MCF 10A (cell line): ENCODE results near the gene NET1. TPM values are rescaled to one million over a fixed set of nuclear protein-coding genes. Genes with fewer than 3 reads are reported as not detected.

Experiments
- BruUV-seq: library from RNA; stranded (reverse); fragments of 400-500 nt; replicated peaks from 2 replicates; lab custom pipeline; 2021; lab: Mats Ljungman, UMichigan
- CTCF ChIA-PET: fragments of 300-600 bp; sonication (Branson Sonifier 250); formaldehyde crosslinking; extraction: SDS; loops from one replicate; lab custom pipeline; 2021; ENCODE audit warnings: antibody characterized with exemption, inconsistent platforms; lab: Yijun Ruan, JAX
- POLR2A ChIA-PET: fragments of 300-600, 350-650 bp; sonication (Branson Sonifier 250); formaldehyde crosslinking; extraction: SDS; loops from one replicate; lab custom pipeline; 2020; ENCODE audit warnings: antibody characterized with exemption, inconsistent platforms; lab: Yijun Ruan, JAX
- DNase-seq: peaks from one replicate; pipeline ENCODE4 v3.0.0-alpha.2; 2018; ENCODE audit not compliant: unreplicated experiment
- H3K27ac Mint-ChIP-seq: one replicate; pipeline ENCODE4 v1.8.0; 2022; ENCODE audit warnings: mild to moderate bottlenecking, low read depth, mixed read lengths; ENCODE audit not compliant: unreplicated experiment
- H3K27me3 Mint-ChIP-seq: one replicate; pipeline ENCODE4 v1.8.0; 2022; ENCODE audit warnings: mixed read lengths; ENCODE audit not compliant: insufficient read depth, unreplicated experiment
- H3K36me3 Mint-ChIP-seq: one replicate; pipeline ENCODE4 v1.8.0; 2022; ENCODE audit warnings: mild to moderate bottlenecking, moderate library complexity, mixed read lengths; ENCODE audit not compliant: insufficient read depth, unreplicated experiment
- H3K4me1 Mint-ChIP-seq: one replicate; pipeline ENCODE4 v1.8.0; 2022; ENCODE audit warnings: mixed read lengths; ENCODE audit not compliant: insufficient read depth, unreplicated experiment
- H3K4me3 Mint-ChIP-seq: one replicate; pipeline ENCODE4 v1.8.0; 2022; ENCODE audit warnings: mild to moderate bottlenecking, moderate library complexity, mixed read lengths; ENCODE audit not compliant: unreplicated experiment
- H3K9me3 Mint-ChIP-seq: one replicate; pipeline ENCODE4 v1.8.0; 2022; ENCODE audit warnings: mixed read lengths; ENCODE audit not compliant: unreplicated experiment
- intact Hi-C: fragments of 100-400 bp; cut with micrococcal nuclease; formaldehyde crosslinking; loops from 2 replicates; pipeline ENCODE4 v1.14.1; 2022
- total RNA-seq: library from RNA; stranded (reverse); gene quantifications from 2 replicates; pipeline ENCODE4 v1.2.3, GENCODE V29; 2022
- TF ChIP-seq, protein P1 (sequence below): fragments of 200-600 bp; IDR thresholded peaks from one replicate; pipeline ENCODE4 v1.8.0; 2022; ENCODE audit warnings: antibody characterized with exemption, mild to moderate bottlenecking; ENCODE audit not compliant: unreplicated experiment

Gene NET1
- total RNA-seq, 1 experiment from 2014 or later, result 40.3 TPM

- H3K27ac Mint-ChIP-seq, result no peak overlapping the region
- H3K27me3 Mint-ChIP-seq, result no peaks in the 10 kb centered on the region
- H3K36me3 Mint-ChIP-seq, result no peaks in the 10 kb centered on the region
- no TSS peak for BruUV-seq
- H3K4me3 Mint-ChIP-seq, result no peak overlapping the region
- TF ChIP-seq, protein P1, sequence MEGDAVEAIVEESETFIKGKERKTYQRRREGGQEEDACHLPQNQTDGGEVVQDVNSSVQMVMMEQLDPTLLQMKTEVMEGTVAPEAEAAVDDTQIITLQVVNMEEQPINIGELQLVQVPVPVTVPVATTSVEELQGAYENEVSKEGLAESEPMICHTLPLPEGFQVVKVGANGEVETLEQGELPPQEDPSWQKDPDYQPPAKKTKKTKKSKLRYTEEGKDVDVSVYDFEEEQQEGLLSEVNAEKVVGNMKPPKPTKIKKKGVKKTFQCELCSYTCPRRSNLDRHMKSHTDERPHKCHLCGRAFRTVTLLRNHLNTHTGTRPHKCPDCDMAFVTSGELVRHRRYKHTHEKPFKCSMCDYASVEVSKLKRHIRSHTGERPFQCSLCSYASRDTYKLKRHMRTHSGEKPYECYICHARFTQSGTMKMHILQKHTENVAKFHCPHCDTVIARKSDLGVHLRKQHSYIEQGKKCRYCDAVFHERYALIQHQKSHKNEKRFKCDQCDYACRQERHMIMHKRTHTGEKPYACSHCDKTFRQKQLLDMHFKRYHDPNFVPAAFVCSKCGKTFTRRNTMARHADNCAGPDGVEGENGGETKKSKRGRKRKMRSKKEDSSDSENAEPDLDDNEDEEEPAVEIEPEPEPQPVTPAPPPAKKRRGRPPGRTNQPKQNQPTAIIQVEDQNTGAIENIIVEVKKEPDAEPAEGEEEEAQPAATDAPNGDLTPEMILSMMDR, result no peak
- POLR2A ChIA-PET, result interaction anchor here (0.6 to 1.1 kb wide), 4 partner anchors 11 to 291 kb away, joined by 3 to 4 read pairs (median 3); no protein-coding TSS in a partner anchor
- intact Hi-C loops, result no loop called here
- no peak for DNase-seq
- CTCF ChIA-PET, result interaction anchor here (0.6 to 2.5 kb wide), 7 partner anchors 13 to 617 kb away, joined by 3 to 13 read pairs (median 4); no protein-coding TSS in a partner anchor
- H3K9me3 Mint-ChIP-seq, result no peaks in the 10 kb centered on the region
- no peaks in the 10 kb centered on the region for H3K4me1 Mint-ChIP-seq
Observed at GRCh38 chr10:5396556-5397300, 15.6 kb upstream of the NET1 start.

DNA sequence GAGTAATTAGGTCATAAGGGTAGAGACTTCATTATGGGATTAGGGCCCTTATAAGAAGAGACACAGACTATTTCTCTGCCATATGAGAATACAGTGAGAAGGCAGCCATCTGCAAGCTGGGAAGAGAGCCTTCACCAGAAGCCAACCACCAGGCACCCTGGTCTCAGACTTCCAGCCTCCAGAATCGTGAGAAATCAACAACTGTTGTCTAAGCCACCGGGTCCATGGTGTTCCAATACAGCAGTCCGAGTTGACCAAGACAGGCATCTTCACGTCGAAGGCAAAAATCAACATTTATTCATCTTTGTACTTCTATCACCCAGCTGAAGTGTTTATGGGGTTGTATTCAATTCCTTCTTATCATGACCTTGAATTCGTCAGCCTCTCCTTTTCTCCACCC lies 13.0 kb upstream of the NET1 start:
- Mint-ChIP-seq H3K9me3 (no peaks in the 10 kb centered on the region), H3K36me3 (no peaks in the 10 kb centered on the region), H3K27me3 (no peaks in the 10 kb centered on the region), H3K27ac (no peak overlapping the region), H3K4me3 (no peak overlapping the region), H3K4me1 (no peaks in the 10 kb centered on the region)
- no peak for DNase-seq
- ChIA-PET POLR2A (interaction anchor here (0.8 kb wide), 1 partner anchor 9 kb away, joined by 3 read pairs; no protein-coding TSS in a partner anchor), CTCF (interaction anchor here (0.9 to 1.3 kb wide), 2 partner anchors 14 to 35 kb away, joined by 3 to 4 read pairs; no protein-coding TSS in a partner anchor)
- intact Hi-C loops, result no loop called here
- TF ChIP-seq, protein P1, result no peak
- no TSS peak for BruUV-seq

GRCh38 chr10:5400468-5401240 lies 11.7 kb upstream of the NET1 start:
- Mint-ChIP-seq H3K27me3 (no peaks in the 10 kb centered on the region), H3K27ac (no peak overlapping the region), H3K4me1 (peaks cover 5% of the 10 kb centered on the region), H3K9me3 (no peaks in the 10 kb centered on the region), H3K36me3 (no peaks in the 10 kb centered on the region), H3K4me3 (no peak overlapping the region)
- ChIA-PET POLR2A (interaction anchor here (0.6 to 1.6 kb wide), 2 partner anchors 13 to 313 kb away, joined by 4 to 5 read pairs; no protein-coding TSS in a partner anchor), CTCF (interaction anchor here (1.3 kb wide), 1 partner anchor 34 kb away, joined by 4 read pairs; no protein-coding TSS in a partner anchor)
- intact Hi-C loops, result no loop called here
- TF ChIP-seq, protein P1, result no peak
- no peak for DNase-seq
- BruUV-seq, result no TSS peak

DNA sequence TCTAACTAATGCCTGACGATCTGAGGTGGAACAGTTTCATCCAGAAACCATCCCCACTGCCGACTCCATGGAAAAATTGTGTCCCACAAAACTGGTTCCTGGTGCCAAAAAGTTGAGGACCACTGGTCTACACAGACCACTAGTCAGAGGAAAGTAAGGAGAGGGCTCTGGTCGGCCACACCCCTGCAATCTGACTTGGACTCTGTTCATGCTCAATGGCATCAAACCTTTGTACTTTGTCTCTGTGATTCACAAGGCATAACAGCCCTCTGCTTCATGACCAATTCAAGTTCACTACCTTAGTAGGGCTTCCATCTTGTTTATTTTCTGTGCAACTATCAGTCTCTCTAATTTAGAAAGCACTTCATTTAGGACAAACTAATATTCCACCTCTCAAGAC lies 9.6 kb upstream of the NET1 start:
- BruUV-seq, result no TSS peak
- Mint-ChIP-seq H3K9me3 (no peaks in the 10 kb centered on the region), H3K4me1 (peaks cover 5% of the 10 kb centered on the region), H3K36me3 (no peaks in the 10 kb centered on the region), H3K27ac (no peak overlapping the region), H3K4me3 (no peak overlapping the region), H3K27me3 (no peaks in the 10 kb centered on the region)
- CTCF ChIA-PET, result no interaction called here
- POLR2A ChIA-PET, result interaction anchor here (0.8 kb wide), 1 partner anchor 10 kb away, joined by 4 read pairs; no protein-coding TSS in a partner anchor
- DNase-seq, result no peak
- intact Hi-C loops, result no loop called here
- TF ChIP-seq, protein P1, result no peak
